HEK293 (cell line): ENCODE measurements around the gene RNF223.

ENCODE experiments used
- ZNF701 ChIP-seq: fragments of 450-650 bp; formaldehyde crosslinking; IDR thresholded peaks from 2 replicates; pipeline ENCODE4 v1.5.1; 2016; ENCODE audit warnings: missing biosample characterization, missing genetic modification characterization
- TF ChIP-seq, protein P1 (sequence below): fragments of 450-650 bp; formaldehyde crosslinking; IDR thresholded peaks from 2 replicates; pipeline ENCODE4 v1.5.1; 2016; ENCODE audit warnings: missing biosample characterization, missing genetic modification characterization

GRCh38 chr1:1045129-1045528 is 29.0 kb downstream of the RNF223 start:
- TF ChIP-seq, protein P1, sequence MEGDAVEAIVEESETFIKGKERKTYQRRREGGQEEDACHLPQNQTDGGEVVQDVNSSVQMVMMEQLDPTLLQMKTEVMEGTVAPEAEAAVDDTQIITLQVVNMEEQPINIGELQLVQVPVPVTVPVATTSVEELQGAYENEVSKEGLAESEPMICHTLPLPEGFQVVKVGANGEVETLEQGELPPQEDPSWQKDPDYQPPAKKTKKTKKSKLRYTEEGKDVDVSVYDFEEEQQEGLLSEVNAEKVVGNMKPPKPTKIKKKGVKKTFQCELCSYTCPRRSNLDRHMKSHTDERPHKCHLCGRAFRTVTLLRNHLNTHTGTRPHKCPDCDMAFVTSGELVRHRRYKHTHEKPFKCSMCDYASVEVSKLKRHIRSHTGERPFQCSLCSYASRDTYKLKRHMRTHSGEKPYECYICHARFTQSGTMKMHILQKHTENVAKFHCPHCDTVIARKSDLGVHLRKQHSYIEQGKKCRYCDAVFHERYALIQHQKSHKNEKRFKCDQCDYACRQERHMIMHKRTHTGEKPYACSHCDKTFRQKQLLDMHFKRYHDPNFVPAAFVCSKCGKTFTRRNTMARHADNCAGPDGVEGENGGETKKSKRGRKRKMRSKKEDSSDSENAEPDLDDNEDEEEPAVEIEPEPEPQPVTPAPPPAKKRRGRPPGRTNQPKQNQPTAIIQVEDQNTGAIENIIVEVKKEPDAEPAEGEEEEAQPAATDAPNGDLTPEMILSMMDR = no peak
- TF ChIP-seq ZNF701 = no peak
